ENCODE data around the gene CCL18.

- TF ChIP-seq CTCF (IDR thresholded peaks at IDR 0.05) = no peak
- TF ChIP-seq POLR2AphosphoS5 (IDR thresholded peaks at IDR 0.05; ENCODE audit: insufficient read depth in 1 of 2, low read depth in 1 of 2) = no peak
- no peak for TF ChIP-seq POLR2A (IDR thresholded peaks at IDR 0.05)
These were observed 44.6 kb upstream of the CCL18 start for GRCh38 chr17:36019423-36019822.
